Measurements from ENCODE around the gene KIF12. TPM values are rescaled to one million over a fixed set of nuclear protein-coding genes. Genes with fewer than 3 reads are reported as not detected.

The KIF12 gene
- total RNA-seq, 2 experiments from 2014 or later = not detected

DNA sequence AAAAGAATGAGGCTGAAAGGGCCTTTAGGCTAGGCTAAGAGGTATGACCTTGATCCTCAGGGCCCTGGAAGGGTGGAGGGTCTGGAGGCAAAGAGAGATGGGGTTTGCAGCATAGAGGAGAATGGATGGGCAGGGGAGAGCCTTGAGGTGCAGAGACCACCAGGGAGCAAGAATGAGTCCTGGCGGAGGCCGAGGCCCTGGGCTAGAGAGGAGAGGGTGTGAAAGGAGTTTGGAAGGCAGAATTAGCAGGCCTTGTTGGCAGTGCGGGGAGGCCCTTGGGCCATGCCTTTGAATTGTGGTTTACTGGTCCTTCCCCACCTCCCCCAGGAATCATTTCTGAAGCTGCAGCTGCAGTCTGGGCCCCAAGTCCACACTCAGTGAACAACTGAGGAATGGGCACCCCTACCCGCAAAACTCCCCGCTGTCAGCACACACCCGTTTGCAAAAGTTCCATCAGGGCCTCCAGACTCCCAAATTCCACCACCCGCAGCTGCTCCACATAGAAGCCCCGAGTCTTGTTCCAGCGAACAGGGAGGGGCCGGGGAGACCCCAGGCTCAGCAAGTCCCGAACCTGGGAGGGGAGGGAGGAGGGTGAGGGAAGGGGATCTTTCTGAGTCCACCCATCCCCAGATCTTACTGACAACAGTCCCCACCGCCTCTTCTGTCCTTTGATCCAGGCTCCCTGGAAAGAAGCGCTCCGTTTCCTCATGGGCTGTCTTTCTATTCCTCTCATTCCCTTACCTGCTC lies 2.1 kb downstream of the KIF12 start:
- Mint-ChIP-seq H3K4me3 (no peak overlapping the region), H3K36me3 (no peaks in the 10 kb centered on the region)
- intact Hi-C loops (cut with micrococcal nuclease) = no loop called here

DNA sequence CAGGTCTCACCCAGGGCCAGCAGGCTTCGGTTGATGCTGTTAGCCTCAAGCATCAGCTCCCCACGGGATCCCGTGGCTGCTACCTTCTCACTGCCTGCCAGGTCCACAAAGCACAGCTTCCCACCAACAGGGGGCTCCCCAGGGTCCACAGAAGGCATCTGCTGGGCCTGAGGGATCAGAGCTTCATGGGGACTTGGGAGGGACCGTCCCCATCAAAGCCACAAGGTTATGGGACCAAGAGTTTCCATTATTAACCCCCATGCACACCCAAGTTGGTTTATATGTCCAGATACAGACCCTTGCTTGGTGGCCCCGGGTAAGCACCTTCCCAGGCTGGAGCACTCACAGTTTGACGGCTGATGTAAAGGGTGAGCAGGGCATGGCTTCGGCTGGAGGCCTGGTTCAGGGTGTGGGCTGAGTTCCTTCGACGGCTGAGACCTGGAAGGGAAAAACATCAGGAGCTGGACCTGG lies 3.0 kb downstream of the KIF12 start:
- Mint-ChIP-seq H3K36me3 (no peaks in the 10 kb centered on the region), H3K27me3 (peaks cover 36% of the 10 kb centered on the region), H3K27ac (no peak overlapping the region), H3K4me3 (no peak overlapping the region), H3K9me3 (no peaks in the 10 kb centered on the region), H3K4me1 (ENCODE audit: low read depth) (peaks cover 5% of the 10 kb centered on the region)
- POLR2A ChIA-PET = no interaction called here
- DNase-seq = peak; percentile 16
- intact Hi-C loops (cut with micrococcal nuclease) = no loop called here
- CTCF ChIA-PET = interaction anchor here (1.4 to 5.4 kb wide), 3 partner anchors 12 to 195 kb away, joined by 5 to 40 read pairs (median 5); no protein-coding TSS in a partner anchor

More for the DNA sequence above, 2.1 kb downstream of the KIF12 start:
- Mint-ChIP-seq H3K27me3 (peaks cover 39% of the 10 kb centered on the region), H3K27ac (no peak overlapping the region), H3K9me3 (peaks cover 4% of the 10 kb centered on the region), H3K4me1 (ENCODE audit: low read depth) (peaks cover 5% of the 10 kb centered on the region)
- ChIA-PET POLR2A (no interaction called here), CTCF (interaction anchor here (1.0 to 5.4 kb wide), 2 partner anchors 11 to 14 kb away, joined by 5 to 40 read pairs (median 5); no protein-coding TSS in a partner anchor)
- DNase-seq = no peak

DNA sequence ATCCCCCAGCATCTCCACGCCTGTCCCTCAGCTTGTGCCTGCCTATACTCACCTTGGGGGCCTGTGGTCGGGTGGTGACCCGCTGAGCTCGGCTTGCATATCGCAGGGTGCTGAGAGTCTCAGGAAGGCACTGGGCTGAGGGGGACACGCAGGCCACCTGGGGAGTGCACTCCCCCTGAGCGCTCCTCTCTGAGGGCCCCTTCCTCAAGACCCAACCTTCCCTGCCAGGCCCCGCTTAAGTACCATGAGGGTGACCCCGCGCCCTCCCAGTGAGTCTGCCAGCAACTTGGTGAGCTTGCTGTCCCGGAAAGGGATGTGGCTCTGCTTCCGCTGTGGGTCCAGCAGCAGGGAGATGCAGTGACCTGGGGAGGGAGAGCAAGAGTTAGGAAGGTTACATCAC lies 4.1 kb downstream of the KIF12 start:
- H3K36me3 Mint-ChIP-seq = no peaks in the 10 kb centered on the region
- H3K9me3 Mint-ChIP-seq = no peaks in the 10 kb centered on the region
- peaks cover 5% of the 10 kb centered on the region for H3K4me1 Mint-ChIP-seq (ENCODE audit: low read depth)
- CTCF ChIA-PET = interaction anchor here (5.4 kb wide), 1 partner anchor 12 kb away, joined by 40 read pairs; no protein-coding TSS in a partner anchor
- POLR2A ChIA-PET = no interaction called here
- intact Hi-C loops (cut with micrococcal nuclease) = no loop called here
- no peak overlapping the region for H3K27ac Mint-ChIP-seq
- no peak overlapping the region for H3K4me3 Mint-ChIP-seq
- peaks cover 33% of the 10 kb centered on the region for H3K27me3 Mint-ChIP-seq
- DNase-seq = no peak

DNA sequence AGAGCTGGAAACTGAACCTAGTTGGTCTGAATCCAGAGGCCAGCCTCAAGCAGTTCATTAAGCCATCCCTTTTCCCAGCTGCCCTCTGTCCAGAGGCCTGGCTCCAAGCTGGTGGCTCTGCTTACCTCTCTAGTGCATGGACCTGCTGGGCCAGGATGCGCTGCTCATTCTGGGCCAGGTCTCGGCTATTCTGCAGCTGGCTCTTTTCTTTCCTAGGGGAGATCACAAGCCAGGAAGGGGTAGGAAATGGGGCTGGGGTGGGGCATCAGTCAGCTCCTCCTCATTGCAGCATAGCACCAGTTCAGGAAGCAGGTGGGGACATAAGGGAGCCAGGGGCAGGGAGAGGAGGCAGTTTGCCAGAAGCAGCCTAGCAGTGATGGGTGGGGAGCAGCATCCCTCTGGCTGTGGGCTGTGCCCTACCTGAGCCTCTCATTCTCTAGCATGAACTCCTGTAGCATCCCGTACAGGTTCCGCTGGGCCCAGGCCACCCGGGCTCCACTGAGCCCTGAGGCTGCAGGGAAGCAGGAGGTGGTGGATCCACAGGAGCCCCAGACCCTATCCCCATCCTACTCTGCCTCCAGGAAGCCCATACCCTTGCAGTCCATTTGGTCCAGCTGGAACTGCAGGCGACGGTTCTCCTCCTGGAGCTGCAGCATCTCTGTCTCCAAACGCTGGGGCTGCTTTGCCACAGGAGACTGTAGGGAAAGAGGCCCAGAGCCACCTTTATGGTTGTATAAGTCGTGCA lies 5.2 kb downstream of the KIF12 start:
- DNase-seq = no peak
- CTCF ChIA-PET = interaction anchor here (5.4 kb wide), 1 partner anchor 11 kb away, joined by 40 read pairs; no protein-coding TSS in a partner anchor
- H3K36me3 Mint-ChIP-seq = no peaks in the 10 kb centered on the region
- H3K4me3 Mint-ChIP-seq = no peak overlapping the region
- intact Hi-C loops (cut with micrococcal nuclease) = no loop called here
- no peak overlapping the region for H3K27ac Mint-ChIP-seq
- no peaks in the 10 kb centered on the region for H3K9me3 Mint-ChIP-seq
- POLR2A ChIA-PET = no interaction called here
- peaks cover 28% of the 10 kb centered on the region for H3K27me3 Mint-ChIP-seq
- peaks cover 5% of the 10 kb centered on the region for H3K4me1 Mint-ChIP-seq (ENCODE audit: low read depth)

DNA sequence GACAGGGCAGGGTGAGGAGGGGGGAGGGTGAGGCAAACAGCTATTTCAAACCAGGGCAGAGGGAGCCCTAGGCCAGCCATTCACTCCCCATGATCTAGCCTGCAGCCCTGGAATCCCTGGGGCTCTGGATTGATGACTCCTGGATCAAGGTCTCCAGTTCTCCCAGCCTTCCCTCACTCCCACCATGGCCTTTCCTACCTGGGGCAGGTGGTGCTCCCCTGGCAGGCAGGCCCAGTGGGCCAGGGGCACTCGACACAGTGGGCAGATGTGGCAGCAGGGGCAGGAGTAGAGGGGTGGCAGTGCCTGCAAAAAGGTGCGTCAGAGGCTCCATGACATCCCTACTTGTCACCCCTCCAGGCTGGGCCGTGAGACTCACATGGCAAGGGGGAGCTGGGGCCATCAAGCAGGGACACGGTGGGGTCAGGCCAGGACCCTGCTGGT lies 6.0 kb downstream of the KIF12 start:
- H3K4me3 Mint-ChIP-seq = no peak overlapping the region
- intact Hi-C loops (cut with micrococcal nuclease) = no loop called here
- peaks cover 26% of the 10 kb centered on the region for H3K27me3 Mint-ChIP-seq
- ChIA-PET CTCF (interaction anchor here (5.4 kb wide), 1 partner anchor 10 kb away, joined by 40 read pairs; no protein-coding TSS in a partner anchor), POLR2A (no interaction called here)
- no peaks in the 10 kb centered on the region for H3K9me3 Mint-ChIP-seq
- peaks cover 5% of the 10 kb centered on the region for H3K4me1 Mint-ChIP-seq (ENCODE audit: low read depth)
- no peak overlapping the region for H3K27ac Mint-ChIP-seq
- no peaks in the 10 kb centered on the region for H3K36me3 Mint-ChIP-seq
- no peak for DNase-seq

DNA sequence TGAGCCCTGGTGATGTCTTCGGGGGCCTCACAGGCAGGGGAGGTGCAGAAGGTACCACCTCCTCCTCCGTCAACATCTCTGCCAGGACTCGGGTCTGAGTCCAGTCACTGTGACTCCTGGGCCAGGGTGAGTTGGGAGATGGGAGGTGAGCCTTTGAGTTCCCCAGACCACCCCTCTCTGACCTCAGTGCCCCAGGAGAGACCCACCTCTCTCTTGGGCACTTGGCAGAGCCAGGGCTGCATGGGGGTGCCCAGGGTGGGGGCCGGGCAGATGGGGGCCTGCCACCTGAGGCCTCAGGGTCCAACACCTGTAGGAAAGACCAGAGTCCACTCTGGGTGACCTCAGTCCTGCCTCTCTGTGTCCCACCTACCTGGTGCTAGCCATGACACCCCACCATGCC lies 6.8 kb downstream of the KIF12 start:
- ChIA-PET CTCF (interaction anchor here (1.4 to 5.4 kb wide), 2 partner anchors 9 to 10 kb away, joined by 10 to 40 read pairs; no protein-coding TSS in a partner anchor), POLR2A (no interaction called here)
- H3K4me1 Mint-ChIP-seq (ENCODE audit: low read depth) = no peaks in the 10 kb centered on the region
- intact Hi-C loops (cut with micrococcal nuclease) = no loop called here
- no peak for DNase-seq
- no peak overlapping the region for H3K27ac Mint-ChIP-seq
- H3K4me3 Mint-ChIP-seq = no peak overlapping the region
- peaks cover 22% of the 10 kb centered on the region for H3K27me3 Mint-ChIP-seq
- no peaks in the 10 kb centered on the region for H3K9me3 Mint-ChIP-seq
- no peaks in the 10 kb centered on the region for H3K36me3 Mint-ChIP-seq

DNA sequence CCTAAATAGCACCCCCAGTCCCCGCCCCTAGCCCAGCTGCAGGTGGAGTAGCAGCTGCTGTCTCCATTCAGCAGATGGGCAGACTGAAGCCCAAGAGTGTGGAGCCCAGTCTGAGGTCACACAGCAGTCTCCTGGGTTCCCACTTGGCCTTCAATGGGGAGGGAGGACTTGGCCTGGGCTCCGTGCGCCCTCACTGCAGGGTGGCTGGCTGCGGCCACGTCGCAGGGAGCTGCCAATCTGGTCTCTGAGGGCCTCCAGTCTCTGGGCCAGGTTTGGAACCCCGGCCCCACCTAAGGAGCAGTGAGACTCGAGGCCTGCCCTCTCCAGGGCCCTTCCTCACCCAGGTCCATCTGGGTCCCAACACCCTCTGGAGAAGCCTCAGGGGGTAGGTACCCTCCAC lies 7.4 kb downstream of the KIF12 start:
- Mint-ChIP-seq H3K4me1 (ENCODE audit: low read depth) (no peaks in the 10 kb centered on the region), H3K9me3 (no peaks in the 10 kb centered on the region), H3K4me3 (no peak overlapping the region), H3K36me3 (no peaks in the 10 kb centered on the region), H3K27ac (no peak overlapping the region), H3K27me3 (peaks cover 20% of the 10 kb centered on the region)
- ChIA-PET CTCF (interaction anchor here (1.4 kb wide), 1 partner anchor 10 kb away, joined by 10 read pairs; no protein-coding TSS in a partner anchor), POLR2A (no interaction called here)
- intact Hi-C loops (cut with micrococcal nuclease) = no loop called here
- no peak for DNase-seq

DNA sequence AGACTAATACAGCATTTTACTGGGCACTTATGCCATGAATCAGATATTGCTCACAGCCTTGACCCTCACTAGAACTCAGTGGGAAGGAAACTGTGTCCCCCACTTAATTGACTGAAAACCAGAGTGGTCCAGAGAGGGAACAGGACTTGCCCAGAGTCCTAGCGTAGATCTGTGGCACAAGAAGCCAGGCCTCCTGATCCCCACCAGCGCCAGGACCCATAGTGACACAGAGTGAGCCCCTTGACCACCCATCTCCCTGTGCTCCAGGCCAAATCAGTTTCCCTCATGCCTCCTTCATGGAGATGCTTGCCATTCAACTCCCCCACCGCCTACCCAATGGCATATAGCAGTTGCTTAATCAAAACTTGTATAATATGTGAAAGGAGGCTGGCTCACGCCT lies 8.3 kb downstream of the KIF12 start:
- POLR2A ChIA-PET = no interaction called here

DNA sequence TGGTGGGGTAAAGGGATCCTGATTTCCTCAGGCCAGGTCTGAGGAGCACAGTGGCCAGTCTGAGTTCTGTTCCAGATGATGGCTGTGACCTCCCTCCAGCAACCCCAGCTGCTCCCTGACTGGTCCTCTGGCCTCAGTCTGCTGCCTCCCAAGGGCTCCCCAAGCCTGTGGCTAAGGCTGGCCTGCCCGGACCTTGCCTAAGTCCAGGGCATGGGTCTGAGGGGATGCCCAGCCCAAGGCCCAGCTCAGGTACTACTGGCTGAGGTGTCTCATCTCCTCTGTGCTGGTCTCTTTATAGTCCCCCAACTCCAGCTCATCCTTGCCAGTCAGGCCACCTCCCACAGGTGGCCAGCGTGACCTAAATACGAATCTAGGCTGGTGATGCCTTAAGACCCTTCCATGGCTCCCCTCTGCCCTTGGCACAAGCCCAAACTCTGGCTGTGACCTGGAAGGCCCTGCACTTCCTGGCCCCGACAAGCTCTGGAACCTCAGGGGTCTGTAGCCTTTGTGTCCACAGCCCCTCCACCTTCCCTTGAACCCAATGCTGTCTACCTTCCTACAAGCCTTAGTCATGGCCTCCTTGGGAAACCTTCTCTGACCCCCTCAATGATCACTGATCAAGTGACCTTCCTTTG lies 9.8 kb downstream of the KIF12 start:
- no peak for DNase-seq
- no peak overlapping the region for H3K27ac Mint-ChIP-seq
- ChIA-PET CTCF (interaction anchor here (1.0 to 2.3 kb wide), 3 partner anchors 18 to 201 kb away, joined by 3 to 9 read pairs (median 3); no protein-coding TSS in a partner anchor), POLR2A (no interaction called here)
- H3K4me1 Mint-ChIP-seq (ENCODE audit: low read depth) = no peaks in the 10 kb centered on the region
- no peaks in the 10 kb centered on the region for H3K36me3 Mint-ChIP-seq
- intact Hi-C loops (cut with micrococcal nuclease) = no loop called here
- peaks cover 7% of the 10 kb centered on the region for H3K27me3 Mint-ChIP-seq
- H3K4me3 Mint-ChIP-seq = no peak overlapping the region
- H3K9me3 Mint-ChIP-seq = no peaks in the 10 kb centered on the region

More for the DNA sequence above, 8.3 kb downstream of the KIF12 start:
- no peaks in the 10 kb centered on the region for H3K36me3 Mint-ChIP-seq
- no peak overlapping the region for H3K27ac Mint-ChIP-seq
- H3K4me1 Mint-ChIP-seq (ENCODE audit: low read depth) = no peaks in the 10 kb centered on the region
- no peak overlapping the region for H3K4me3 Mint-ChIP-seq
- intact Hi-C loops (cut with micrococcal nuclease) = no loop called here
- no peak for DNase-seq
- CTCF ChIA-PET = interaction anchor here (1.4 kb wide), 1 partner anchor 9 kb away, joined by 10 read pairs; no protein-coding TSS in a partner anchor
- peaks cover 13% of the 10 kb centered on the region for H3K27me3 Mint-ChIP-seq
- no peaks in the 10 kb centered on the region for H3K9me3 Mint-ChIP-seq

DNA sequence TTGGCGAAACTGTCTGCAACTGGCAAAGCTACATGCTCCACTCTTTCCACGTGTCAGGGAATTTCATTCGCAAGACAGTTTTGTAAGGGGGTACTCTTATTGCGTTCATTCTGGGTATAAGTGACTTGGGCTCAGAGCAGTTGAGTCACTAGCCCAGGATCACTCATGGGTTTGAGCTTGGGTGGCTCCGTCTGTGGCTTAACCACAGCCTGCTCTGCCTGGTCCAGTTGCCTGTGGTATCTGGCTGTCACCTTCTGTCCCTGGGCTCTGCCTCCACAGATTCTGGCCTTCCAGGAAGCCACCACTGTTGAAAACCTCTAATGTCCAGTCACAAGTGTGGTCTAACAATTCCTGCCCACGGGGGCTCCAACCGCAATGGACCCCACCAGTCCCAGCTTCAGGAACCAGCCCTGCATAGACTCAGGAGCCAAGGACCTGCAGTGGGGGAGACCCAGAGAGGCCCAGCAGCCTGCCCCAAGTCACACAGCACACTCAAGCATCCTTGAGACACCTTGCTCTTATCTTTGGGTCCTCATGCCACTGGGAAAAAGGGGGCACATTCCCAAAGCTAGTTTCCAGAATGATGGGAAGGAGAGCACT lies 10.4 kb downstream of the KIF12 start:
- no peaks in the 10 kb centered on the region for H3K4me1 Mint-ChIP-seq (ENCODE audit: low read depth)
- H3K9me3 Mint-ChIP-seq = no peaks in the 10 kb centered on the region
- peaks cover 5% of the 10 kb centered on the region for H3K27me3 Mint-ChIP-seq
- intact Hi-C loops (cut with micrococcal nuclease) = no loop called here
- POLR2A ChIA-PET = no interaction called here
- no peak overlapping the region for H3K4me3 Mint-ChIP-seq
- DNase-seq = no peak
- no peak overlapping the region for H3K27ac Mint-ChIP-seq
- H3K36me3 Mint-ChIP-seq = no peaks in the 10 kb centered on the region
- CTCF ChIA-PET = interaction anchor here (1.0 to 2.3 kb wide), 2 partner anchors 19 to 202 kb away, joined by 3 to 9 read pairs; no protein-coding TSS in a partner anchor

DNA sequence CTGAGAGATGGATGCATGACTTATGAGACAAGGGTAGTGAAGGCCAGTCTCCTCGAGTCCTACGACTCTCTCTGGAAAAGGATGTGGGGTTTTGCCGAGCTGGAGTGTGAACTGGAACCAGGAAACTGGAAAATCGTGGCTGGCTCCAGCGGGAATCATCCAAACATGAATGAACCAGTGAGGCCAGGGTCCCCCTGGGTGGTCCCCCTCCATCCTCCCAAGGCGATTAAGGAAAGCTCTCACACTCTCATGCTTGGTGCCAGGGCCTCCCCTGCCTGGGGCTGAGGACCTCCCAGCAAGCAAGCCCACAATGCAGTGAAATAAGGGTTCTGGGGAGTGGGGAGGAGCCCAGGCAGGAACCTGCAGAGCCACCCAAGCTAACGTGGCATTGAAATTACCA lies 11.4 kb downstream of the KIF12 start:
- CTCF ChIA-PET = interaction anchor here (1.0 kb wide), 1 partner anchor 20 kb away, joined by 3 read pairs; no protein-coding TSS in a partner anchor
- intact Hi-C loops (cut with micrococcal nuclease) = no loop called here
- no peak for DNase-seq
- no peak overlapping the region for H3K4me3 Mint-ChIP-seq
- H3K27ac Mint-ChIP-seq = no peak overlapping the region
- no peaks in the 10 kb centered on the region for H3K9me3 Mint-ChIP-seq
- no peaks in the 10 kb centered on the region for H3K4me1 Mint-ChIP-seq (ENCODE audit: low read depth)
- H3K36me3 Mint-ChIP-seq = no peaks in the 10 kb centered on the region
- peaks cover 1% of the 10 kb centered on the region for H3K27me3 Mint-ChIP-seq
- POLR2A ChIA-PET = no interaction called here

All from activated CD4-positive, alpha-beta memory T cell treated with anti-CD3 and anti-CD28 coated beads for 36 hours (primary cell).